Placental epithelial cell (primary cell): ENCODE data around the gene ZNF324. TPM values are rescaled to one million over a fixed set of nuclear protein-coding genes. Genes with fewer than 3 reads are reported as not detected.

Experiments
- small RNA-seq: library from RNA; depleted of rRNA; stranded (forward); fragments of <200 nt; gene quantifications from one replicate; pipeline ENCODE3, GENCODE V24; 2012
- total RNA-seq: library from RNA; depleted of rRNA; stranded (reverse); fragments of >200 nt; gene quantifications from 2 replicates; pipeline ENCODE4 v1.2.3, GENCODE V29; 2012

Gene ZNF324
- total RNA-seq, result 25.1 and 41.3 TPM in 2 replicates

DNA sequence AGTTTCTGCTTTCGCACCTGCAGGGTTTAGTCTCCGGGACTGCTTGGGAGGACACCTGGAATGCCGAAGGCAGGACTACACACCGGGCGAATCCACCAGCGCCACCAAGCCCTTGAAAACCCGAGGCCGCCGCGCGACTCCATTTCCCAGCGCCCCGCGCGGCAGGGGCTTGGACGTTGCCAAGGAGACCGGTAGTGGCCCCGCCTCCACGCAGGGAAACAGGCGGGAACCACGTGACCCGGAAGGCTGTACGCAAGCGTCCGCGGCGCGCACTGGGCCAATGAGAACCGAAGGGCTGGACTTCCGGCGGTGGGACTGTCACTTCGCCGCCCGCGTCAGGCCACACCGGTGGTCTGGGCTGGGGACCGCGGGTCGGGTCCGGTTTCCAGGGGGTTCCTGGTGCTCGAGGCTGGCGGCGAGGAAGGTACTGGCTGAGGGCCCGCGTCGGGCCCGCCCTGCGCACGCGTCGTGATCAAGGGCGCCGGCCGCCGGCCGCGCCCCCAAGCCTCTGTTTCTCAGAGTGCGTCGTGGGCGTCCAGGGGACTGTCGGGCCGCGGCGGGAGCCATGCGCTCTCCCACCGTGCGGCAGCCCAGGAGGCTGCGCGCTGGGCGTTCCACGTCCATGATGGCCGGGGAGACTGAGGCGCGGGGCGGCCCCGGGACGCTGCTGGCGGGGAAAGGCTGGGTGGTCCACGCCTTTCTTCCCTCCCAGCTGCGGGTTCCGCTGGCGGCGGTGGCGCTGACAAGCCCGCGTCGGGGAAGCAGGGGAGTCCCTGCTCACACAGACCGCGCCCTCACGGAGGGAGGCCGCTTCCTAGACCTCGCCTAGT lies at the start of gene ZNF324:
TSS of gene ZNF324 (plus strand) at position 321 of the 830 bp plus-strand sequence. CDS start 2,106 bp downstream, outside the sequence.

DNA sequence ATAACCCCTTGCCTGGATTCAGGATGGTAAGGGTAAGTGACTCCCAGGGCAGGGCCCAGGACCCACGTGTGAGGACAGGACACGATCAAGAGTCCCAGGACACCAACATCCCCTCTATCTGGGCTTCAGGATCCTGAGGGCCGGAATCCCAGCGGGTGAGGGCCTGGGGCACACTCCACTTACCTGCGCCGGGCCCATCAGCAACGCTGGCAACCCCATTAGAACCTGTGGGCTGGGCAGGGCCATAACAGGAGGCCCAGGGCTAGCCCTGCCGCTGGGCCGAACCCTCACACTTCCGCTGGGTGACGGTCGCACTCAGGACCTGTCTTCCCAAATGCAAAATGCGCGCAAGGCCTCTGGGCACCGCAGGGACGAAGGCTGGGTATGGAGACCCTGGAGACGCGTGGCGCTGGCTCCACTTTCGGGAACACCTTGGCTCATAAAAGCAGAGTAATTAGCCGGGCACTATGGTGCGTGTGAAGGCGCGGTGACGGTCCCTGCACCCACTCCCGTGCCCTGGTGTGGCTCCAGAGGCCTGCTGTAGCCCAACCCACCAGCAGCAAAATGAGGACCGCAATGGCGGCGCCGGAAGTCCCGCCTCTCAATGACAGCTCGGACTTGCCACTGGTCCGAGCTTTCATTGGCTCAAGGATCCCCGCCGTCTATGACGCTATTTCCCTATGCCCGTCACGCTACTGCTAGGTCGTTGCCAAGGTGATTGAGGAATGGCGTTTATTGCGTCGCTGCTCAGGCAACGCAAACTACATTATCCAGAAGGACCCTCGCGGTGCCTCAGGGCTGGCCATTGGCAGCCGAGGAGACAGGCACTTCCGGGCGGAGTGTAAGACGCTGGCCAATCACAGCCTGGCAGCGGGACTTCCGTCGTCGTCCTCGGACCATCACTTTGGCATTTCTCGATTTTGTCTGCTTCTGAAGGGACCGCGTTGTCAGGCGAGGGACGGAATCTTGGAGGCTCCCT lies 27.0 kb upstream of the ZNF324 start, which contains the start of gene ZNF132:
TSS of gene ZNF132 (minus strand) at position 578 of the 979 bp plus-strand sequence. CDS start at position 246, 332 bp downstream.

DNA sequence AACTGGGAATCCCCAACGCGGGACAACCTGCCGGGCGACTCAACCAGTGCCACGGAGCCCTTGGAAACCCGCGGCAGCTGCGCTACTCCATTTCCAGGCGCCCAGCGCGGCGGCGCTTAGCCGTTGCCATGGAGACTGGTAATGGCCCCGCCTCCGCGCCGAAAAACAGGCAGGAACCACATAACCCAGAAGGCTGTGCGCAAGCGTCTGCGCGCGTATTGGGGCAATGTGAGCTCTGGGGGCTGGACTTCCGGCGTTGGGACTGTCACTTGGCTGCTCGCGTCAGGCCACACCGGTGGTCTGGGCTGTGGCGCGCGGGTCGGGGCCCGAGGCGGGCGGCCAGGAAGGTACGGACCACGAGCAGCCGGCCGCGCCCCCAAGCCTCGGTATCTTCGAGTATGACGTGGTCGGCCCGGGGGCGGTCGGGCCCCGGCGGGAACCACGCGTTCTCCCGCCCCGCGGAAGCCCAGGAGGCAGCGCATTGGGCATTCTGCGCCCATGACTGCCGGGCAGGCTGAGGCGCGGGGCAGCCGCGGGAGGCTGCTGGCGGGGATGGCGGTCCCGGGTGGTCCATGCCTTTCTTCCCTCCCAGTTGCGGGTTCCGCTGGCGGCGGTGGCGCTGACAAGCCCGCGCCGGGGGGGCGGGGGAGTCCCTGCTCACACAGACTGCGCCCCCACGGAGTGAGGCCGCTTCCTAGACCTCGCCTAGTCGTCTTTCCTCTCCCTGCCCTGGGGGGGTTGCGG lies 15.3 kb upstream of the ZNF324 start, which contains the start of gene ZNF324B:
TSS of gene ZNF324B (plus strand) at position 265 of the 744 bp plus-strand sequence. CDS start 2,080 bp downstream, outside the sequence.

DNA sequence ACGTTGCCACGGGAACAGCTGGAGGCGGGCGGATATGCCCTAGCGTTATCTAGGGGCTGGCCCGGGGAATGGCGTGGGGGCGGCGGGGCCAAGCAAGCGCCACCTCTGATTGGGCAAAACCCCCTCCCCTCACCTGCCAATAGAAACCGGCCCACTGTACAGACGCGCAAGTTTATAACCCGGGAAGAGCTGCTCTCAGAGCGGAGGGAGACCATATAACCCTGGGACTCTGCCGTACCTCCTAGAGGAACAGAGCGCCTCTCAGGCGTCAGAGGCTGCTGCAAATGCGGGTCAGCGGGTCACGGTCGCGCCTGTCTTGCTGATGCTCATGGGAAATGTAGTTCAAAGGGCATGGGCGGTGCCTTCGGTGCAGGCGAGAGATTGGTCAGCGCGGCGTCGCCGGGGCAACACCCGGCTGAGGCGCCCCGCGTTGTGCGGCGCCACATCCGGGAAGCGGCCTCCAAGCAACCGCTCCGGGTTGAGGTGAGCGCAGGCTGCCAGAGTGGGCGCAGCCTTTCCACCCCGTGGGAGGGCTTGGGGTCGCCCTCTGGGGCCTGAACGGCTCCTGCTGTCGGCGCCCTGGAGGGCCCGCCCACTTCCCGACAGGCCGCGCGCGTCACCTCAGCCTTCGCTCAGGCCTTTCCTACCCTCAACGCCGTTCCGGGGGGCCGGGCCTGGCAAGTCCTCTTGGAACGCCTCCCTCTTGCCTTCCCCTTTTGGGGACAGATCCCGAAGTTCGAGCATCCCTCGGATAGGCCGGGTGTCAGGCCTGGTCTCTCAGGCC lies 9.0 kb downstream of the ZNF324 start, which contains the start of gene ZNF446:
TSS of gene ZNF446 (plus strand) at position 639 of the 784 bp plus-strand sequence. CDS start 867 bp downstream, outside the sequence.

DNA sequence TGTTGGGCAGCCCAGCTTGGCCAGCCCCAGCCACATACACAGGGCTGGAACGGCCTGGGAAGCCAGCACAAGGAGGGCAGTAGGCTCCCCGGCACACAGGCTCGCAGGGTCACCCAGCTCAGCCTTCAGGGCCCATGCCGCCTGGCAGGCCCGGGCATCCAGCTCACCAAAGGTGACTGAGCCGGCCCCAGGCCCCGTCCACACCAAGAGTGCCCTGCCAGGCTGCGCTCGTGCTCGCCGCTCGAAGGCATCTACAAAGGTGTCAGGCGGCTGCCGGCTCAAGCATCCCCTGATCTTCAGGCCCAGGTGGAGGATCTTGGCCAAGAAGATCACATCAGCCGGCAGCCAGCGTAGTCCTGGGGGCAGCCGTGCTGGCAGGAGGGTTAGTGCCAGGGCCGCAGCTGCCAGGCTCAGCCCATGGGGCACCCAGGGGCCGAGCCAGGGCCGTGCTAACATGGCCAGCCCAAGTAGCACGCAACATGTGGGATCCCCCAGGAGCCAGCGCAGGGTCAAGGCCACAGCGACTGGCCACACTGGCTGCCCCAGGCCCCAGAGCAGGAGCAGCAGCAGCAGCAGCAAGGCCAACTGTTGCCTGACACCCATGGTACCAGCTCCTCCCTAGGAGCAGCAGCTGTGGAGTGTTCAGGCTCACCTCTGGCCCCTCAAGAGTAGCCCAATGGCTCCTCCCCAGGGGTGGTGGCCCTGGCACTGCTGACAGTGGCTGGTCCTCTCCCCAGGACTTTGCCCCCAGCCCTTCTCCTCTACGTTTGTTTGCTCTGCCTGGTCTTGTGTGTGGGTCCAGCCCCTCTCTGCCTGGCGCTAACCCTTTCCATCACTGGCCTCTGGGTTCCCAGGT lies 44.7 kb downstream of the ZNF324 start, which contains the start of gene SLC27A5:
TSS of gene SLC27A5 (minus strand) at position 640 of the 856 bp plus-strand sequence. CDS start at position 603, 37 bp downstream.

DNA sequence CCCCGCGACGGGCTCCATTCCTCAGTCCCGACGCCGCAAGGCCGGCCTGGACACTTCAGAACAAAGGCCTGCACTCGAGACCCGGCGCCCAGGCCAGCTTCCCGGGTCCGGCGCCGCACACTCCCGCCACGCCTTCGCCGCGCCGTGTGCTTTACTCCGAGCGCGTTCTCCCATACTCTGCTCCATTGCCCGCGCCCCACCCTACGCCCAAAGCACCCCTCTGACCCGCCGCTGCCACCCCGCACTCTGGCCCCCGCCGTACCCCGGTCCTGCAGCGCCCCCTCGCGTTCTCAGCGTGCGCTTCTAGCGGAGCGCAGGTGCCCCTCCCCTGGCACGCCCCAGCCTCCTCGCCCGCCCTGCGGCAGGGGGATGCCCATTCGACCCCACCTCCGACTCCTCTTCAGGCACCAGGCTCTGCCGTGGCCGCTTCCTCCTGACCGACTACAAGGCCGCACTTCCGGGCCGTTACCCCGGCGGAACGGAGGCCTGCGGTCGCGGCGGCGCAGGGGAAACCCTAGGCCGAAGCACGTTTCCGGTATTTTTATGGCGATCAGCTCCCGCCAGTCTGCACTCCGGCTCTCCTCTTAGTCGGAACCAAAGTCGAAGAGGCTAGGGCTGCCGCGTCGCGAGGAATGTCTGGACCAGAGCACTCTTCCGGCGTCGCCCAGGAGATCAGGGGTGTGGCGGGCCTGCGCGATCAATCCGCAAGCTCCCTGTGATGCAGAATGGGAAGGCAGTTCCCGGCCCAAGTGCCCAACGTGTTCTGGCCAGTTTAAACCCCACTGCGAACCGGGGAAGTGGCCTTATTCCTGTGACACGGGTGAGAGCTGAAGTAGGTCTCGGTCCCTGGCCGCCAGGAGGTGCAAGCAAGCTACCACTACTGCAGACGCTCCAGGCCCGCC lies 52.7 kb downstream of the ZNF324 start, which contains the start of gene ZBTB45:
TSS of gene ZBTB45 (minus strand) at position 456 of the 902 bp plus-strand sequence. CDS start 2,137 bp downstream, outside the sequence.

Small RNAs within 50 kb of the gene (small RNA-seq; reads per million reads assigned to genes)
- gene RN7SL693P (not detected), gene RNU6-1337P (not detected)

Other genes starting within 250 kb of the ZNF324 start
- gene ZNF544, start 238.2 kb upstream of the ZNF324 start, total RNA-seq, result 20.8 and 39.8 TPM in 2 replicates
- 7.9 and 9.4 TPM in 2 replicates for gene ZNF8, start 188.1 kb upstream of the ZNF324 start, total RNA-seq
- gene ERVK3-1, start 161.7 kb upstream of the ZNF324 start, total RNA-seq, result 33.4 and 35.5 TPM in 2 replicates
- gene ZSCAN22, start 140.1 kb upstream of the ZNF324 start, total RNA-seq, result 5.5 and 6.6 TPM in 2 replicates
- gene A1BG, start 113.6 kb upstream of the ZNF324 start, total RNA-seq, result 0.79 TPM in 1 of 2 replicates, not detected in the other
- 3.3 and 3.9 TPM in 2 replicates for gene ZNF497, start 104.3 kb upstream of the ZNF324 start, total RNA-seq
- gene ZNF837, start 86.0 kb upstream of the ZNF324 start, total RNA-seq, result 4.4 and 6.3 TPM in 2 replicates
- gene RPS5, start 79.8 kb upstream of the ZNF324 start, total RNA-seq, result 1,650 and 1,691 TPM in 2 replicates
- 2.8 and 5.5 TPM in 2 replicates for gene RNF225, start 71.4 kb upstream of the ZNF324 start, total RNA-seq
- gene ZNF584, start 58.4 kb upstream of the ZNF324 start, total RNA-seq, result 13.2 and 17.3 TPM in 2 replicates
- 12.6 and 14.6 TPM in 2 replicates for gene ZNF132, start 26.9 kb upstream of the ZNF324 start, total RNA-seq
- gene ZNF324B, start 15.5 kb upstream of the ZNF324 start, total RNA-seq, result 13.3 and 14.6 TPM in 2 replicates
- gene ZNF446, start 9.3 kb downstream of the ZNF324 start, total RNA-seq, result 15.3 and 22.0 TPM in 2 replicates
- gene SLC27A5, start 44.9 kb downstream of the ZNF324 start, total RNA-seq, result 4.4 and 6.3 TPM in 2 replicates
- 12.3 and 12.6 TPM in 2 replicates for gene ZBTB45, start 52.7 kb downstream of the ZNF324 start, total RNA-seq
- 414 and 576 TPM in 2 replicates for gene TRIM28, start 77.0 kb downstream of the ZNF324 start, total RNA-seq
- 65.1 and 108 TPM in 2 replicates for gene CHMP2A, start 88.0 kb downstream of the ZNF324 start, total RNA-seq
- gene UBE2M, start 91.5 kb downstream of the ZNF324 start, total RNA-seq, result 40.4 and 67.5 TPM in 2 replicates
- 31.6 and 42.0 TPM in 2 replicates for gene MZF1, start 106.3 kb downstream of the ZNF324 start, total RNA-seq